Measurements from ENCODE around the gene REXO5. TPM values are rescaled to one million over a fixed set of nuclear protein-coding genes. Genes with fewer than 3 reads are reported as not detected.

The REXO5 gene
- total and polyA plus RNA-seq, 2 donors (not counting 3 experiments of a cell fraction or from before 2014, with no cell fraction given): 2.3 to 11.5 TPM

DNA sequence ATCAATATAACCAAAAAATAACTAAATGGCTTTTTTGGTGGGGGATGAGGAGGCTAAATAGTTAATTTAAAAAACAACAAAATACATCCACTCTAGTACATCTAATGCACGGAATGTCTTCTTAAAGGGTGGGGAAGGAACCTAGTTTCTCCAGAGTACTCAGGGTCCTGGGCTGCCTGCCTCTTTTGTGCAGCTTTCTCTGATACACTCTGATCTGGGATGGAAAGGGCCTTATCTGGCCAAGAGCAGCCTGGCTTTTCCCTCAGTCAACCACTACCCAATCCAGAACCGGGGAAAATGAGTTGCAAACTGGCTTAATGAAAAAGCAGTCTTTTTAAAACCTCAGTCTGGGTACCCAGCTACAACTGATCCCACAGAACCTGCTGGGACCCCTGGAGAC, 51.0 kb downstream of the REXO5 start:
- H3K36me3 ChIP-seq (ENCODE audit: control insufficient read depth in 2 of 2, extremely low read depth in 1 of 2, insufficient read depth in 2 of 2, low read length in 2 of 2): peaks cover 25 to 26% of the 10 kb centered on the region in 2 experiments
- H3K9me3 ChIP-seq (replicated peaks; ENCODE audit: control insufficient read depth, insufficient read depth, low read length): no peaks in the 10 kb centered on the region
- DNase-seq (ENCODE audit: low read depth, low spot score) (no peak), FAIRE-seq (no peak)
- H3K27ac ChIP-seq (ENCODE audit: insufficient read depth, low read depth, low read length): no peak overlapping the region
- dilution Hi-C loops (cut with MboI; ENCODE audit: extremely low pct_ligation_motif_present, low sequenced_read_pairs) (no loop called here), intact Hi-C loops (cut with micrococcal nuclease) (no loop called here)
- H4K20me1 ChIP-seq (replicated peaks; ENCODE audit: control insufficient read depth, extremely low read depth, insufficient read depth, low read length): no peaks in the 10 kb centered on the region
- H3K9ac ChIP-seq (replicated peaks; ENCODE audit: extremely low read depth, insufficient read depth, low read length): no peak overlapping the region
- ChIA-PET POLR2A (no interaction called here), CTCF (interaction anchor here (1.0 kb wide), 1 partner anchor 17 kb away, joined by 4 read pairs; no protein-coding TSS in a partner anchor)
- no peak overlapping the region for H3K4me3 ChIP-seq (replicated peaks in 1 of 3; ENCODE audit: insufficient read depth in 1 of 3, low read depth in 1 of 3, low read length in 3 of 3)
- peaks cover 35% of the 10 kb centered on the region for H3K4me1 ChIP-seq (ENCODE audit: control insufficient read depth, extremely low read depth, insufficient read depth, low read length)
- no peaks in the 10 kb centered on the region for H3K27me3 ChIP-seq (ENCODE audit: control insufficient read depth in 2 of 2, insufficient read depth in 2 of 2, low read length in 2 of 2)
- no peak for TF ChIP-seq EZH2 (IDR thresholded peaks at IDR 0.05; ENCODE audit: borderline replicate concordance, low read depth, low read length, severe bottlenecking)
- TF ChIP-seq, protein P1, sequence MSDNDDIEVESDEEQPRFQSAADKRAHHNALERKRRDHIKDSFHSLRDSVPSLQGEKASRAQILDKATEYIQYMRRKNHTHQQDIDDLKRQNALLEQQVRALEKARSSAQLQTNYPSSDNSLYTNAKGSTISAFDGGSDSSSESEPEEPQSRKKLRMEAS (IDR thresholded peaks at IDR 0.05; ENCODE audit: insufficient read depth, insufficient read length): no peak
- no peak for TF ChIP-seq POLR2AphosphoS5 (IDR thresholded peaks at IDR 0.05; ENCODE audit: insufficient read depth, low read depth, low read length)
- no peak for TF ChIP-seq JUN (IDR thresholded peaks at IDR 0.05; ENCODE audit: borderline replicate concordance, insufficient read depth, insufficient read length, low read depth)
- no peak for TF ChIP-seq POLR2A (IDR thresholded peaks at IDR 0.05; ENCODE audit: low read depth, low read length)
- TF ChIP-seq, protein P2, sequence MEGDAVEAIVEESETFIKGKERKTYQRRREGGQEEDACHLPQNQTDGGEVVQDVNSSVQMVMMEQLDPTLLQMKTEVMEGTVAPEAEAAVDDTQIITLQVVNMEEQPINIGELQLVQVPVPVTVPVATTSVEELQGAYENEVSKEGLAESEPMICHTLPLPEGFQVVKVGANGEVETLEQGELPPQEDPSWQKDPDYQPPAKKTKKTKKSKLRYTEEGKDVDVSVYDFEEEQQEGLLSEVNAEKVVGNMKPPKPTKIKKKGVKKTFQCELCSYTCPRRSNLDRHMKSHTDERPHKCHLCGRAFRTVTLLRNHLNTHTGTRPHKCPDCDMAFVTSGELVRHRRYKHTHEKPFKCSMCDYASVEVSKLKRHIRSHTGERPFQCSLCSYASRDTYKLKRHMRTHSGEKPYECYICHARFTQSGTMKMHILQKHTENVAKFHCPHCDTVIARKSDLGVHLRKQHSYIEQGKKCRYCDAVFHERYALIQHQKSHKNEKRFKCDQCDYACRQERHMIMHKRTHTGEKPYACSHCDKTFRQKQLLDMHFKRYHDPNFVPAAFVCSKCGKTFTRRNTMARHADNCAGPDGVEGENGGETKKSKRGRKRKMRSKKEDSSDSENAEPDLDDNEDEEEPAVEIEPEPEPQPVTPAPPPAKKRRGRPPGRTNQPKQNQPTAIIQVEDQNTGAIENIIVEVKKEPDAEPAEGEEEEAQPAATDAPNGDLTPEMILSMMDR (IDR thresholded peaks at IDR 0.05; ENCODE audit: extremely low read depth in 1 of 2, insufficient read depth in 1 of 2, low read depth in 1 of 2, low read length in 2 of 2): no peak
- no peak for TF ChIP-seq FOS (IDR thresholded peaks at IDR 0.05; ENCODE audit: borderline replicate concordance, insufficient read depth, low read length)
- H2AFZ ChIP-seq (ENCODE audit: low read depth, low read length): no peak overlapping the region
- peaks cover 23% of the 10 kb centered on the region for H3K79me2 ChIP-seq (ENCODE audit: control insufficient read depth, insufficient read depth, low read length)
- no TSS peak for BruUV-seq (replicated peaks)
- no peak overlapping the region for H3K4me2 ChIP-seq (ENCODE audit: insufficient read depth, low read length)
- no peaks in the 10 kb centered on the region for H3K9me1 ChIP-seq (replicated peaks; ENCODE audit: control insufficient read depth, extremely low read depth, insufficient read depth, low read length)

Measured in endothelial cell of umbilical vein (primary cell).